GM19035 (cell line): Measurements from ENCODE around the gene RSL1D1.

Source experiments
- ATAC-seq: cut with Tn5 transposase; IDR thresholded peaks from one replicate; pipeline ENCODE4 v1.9.1; 2021; ENCODE audit not compliant: unreplicated experiment

The RSL1D1 gene

DNA sequence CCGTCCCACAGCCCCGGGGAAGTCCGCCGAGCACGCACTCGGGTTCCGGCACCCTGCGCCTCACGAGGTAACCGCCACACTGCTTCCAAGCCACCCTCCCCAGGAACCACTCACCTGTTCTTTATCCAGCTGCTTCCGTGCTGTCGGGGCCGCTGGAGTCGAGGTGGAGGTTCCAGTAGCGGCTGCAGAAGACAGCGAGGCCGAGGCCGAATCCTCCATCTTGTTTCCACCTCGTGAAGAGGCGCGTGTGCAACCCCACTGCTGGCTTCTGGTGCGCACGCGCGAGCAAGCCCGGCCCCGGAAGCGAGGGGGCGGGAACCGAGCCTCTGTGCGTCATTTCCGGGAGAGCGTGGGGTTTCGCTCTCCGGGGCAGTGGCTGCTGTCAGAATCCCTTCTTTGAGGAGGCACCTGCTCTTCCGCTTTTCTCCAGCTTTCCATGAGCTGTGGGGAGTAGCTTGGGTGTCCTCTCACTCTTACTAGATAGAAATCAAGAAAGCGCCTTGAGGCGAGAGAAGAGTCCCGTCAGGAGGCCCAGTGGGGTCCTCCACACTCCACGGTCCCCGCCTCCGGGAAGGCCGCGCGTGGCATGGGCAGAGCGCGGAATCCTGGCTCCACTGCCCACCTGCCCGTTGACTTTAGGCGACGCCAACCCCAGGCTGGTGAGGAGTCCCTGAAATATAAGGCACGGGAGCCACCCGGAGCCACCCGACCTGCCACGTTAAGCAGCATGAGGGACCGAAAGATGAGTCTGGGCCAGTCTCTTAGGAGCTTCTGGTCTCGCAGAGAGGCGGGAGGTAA is at the start of gene RSL1D1:
Gene RSL1D1 (minus strand): TSS at position 249 of the 798 bp plus-strand sequence. CDS start 30 bp downstream, at position 219.
- ATAC-seq, result peak; percentile 89

DNA sequence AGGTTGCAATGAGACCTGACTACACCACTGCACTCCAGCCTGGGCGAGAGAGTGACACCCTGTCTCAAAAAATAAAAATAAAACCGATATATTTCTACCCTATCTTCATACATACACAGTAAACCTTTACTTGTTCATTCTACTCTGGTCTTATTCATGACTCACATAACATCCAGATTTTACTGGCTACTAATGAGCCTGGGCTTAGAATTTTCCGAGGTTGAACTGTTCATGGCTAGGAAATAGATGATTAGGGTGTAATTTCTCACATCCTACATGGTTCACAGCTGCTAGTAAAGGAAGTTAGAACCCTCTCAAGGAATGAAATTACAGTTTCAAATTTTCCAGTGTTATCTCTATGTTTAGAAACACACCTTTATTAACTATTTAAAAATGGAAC is 49.7 kb upstream of the RSL1D1 start:
- ATAC-seq, result no peak

DNA sequence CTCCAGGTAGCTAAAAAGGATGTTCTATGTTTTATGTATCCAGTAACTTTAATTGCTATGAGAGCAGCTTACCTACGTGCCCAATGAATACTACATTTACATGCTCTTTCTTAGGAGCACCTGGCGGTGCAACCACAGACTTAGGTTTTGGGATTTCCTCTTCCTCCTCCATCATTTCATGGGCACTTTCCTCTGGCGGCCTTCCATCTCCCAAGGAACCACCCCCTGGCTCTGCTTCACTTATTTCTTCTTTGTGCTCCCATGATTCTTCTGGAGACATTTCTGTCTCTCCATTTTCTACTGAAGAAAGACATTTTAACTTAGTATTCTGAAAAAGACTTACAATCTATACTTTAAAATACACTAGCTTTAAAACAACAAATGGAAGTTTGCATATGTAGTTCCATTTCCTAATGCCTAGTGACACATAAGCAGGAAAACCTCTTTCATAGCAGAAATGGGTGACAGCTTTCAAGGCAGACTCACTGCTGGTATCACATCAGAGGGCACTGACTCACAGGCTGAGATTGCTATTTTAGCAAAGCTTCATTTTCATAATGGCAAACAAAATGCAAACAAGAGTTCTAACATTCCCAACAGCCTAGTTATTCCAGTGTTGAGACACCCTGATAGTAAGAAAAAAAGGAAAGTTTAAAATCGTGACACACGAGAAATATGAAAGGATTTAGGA is 45.3 kb upstream of the RSL1D1 start:
- ATAC-seq, result no peak

DNA sequence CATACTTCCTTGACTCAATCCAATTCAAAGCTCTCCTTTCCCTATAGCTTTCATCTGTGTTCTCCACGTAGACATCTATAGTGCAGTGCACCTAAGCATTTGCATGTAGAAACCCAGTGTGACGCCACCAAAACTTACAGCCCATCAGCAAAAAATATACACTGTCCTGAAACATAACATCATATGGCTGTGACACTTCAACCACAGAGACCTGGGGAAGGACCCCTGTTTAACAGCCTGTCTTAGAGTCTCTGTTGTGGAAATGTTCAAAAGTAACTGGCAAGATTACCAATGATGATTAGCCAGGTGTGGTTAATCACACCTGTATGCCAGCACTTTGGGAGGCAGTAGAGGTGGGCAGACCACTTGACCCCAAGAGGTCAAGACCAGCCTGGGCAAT is 42.2 kb upstream of the RSL1D1 start:
- no peak for ATAC-seq

DNA sequence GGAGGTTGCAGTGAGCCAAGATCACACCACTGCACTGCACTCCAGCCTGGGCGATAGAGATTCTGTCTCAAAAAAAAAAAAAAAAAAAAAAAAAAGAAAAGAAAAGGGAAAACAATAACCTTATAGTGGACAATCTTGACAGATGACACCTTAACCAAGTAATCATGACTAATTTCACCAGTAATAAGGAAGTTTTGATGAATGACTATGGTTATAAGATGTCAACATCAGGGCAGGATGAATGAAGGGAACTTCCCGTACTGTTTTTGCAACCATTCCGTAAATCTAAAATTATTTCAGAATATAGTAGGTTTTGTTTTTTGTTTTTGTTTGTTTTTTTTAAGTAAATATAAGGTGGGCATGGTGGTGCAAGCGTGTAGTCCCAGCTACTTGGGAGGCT is 41.4 kb upstream of the RSL1D1 start:
- ATAC-seq, result no peak

DNA sequence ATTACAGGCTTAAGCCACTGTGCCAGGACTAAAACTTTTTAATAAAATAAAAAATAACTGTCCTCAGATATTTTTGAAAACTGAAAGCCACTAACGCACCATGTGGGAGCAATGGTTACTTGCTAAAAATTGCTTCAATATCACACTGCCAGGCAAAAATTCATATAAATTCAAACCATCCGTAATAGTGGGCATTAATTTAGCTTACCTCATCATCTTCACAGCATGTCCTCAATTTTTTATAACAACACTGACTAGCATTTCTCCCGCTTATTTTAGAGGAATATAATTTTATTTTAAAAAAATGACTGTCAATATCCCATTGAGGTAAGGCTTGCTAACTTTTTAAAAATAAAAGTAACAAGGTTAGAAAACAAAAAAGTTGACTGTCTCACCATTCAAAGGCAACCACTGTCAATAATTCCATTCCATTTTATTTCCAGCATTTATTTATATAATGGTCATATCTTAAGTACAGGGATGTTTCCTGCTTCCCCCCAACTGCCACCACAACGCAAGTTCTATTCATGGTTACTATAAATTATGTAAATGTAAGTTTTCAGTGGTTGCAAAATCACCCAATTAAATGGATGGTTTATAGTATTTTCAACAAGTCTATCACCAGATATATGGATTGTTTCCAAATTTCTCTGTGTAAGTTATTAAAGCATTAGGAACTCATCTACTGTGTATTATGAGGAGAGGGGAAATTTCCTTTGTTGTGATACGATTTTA is 39.1 kb upstream of the RSL1D1 start:
- no peak for ATAC-seq

DNA sequence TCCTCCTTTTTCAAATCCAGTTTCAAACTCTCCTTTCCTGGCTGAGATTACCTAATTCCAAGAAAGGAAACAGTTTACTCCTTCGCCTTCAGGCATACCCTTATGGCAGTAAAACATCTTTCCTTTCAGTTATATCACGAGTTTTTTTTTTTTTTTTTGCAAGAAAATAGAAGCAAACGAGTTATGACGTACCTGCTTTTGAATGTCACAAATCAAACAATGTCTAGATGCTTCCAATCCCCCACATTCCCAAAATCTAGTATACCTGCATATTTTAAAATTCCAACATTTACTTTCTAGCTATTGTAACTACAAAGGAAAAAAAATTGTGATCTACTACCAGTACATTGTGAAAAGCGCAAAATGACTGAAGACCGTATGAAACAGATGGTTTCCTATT is 35.5 kb upstream of the RSL1D1 start:
- no peak for ATAC-seq

DNA sequence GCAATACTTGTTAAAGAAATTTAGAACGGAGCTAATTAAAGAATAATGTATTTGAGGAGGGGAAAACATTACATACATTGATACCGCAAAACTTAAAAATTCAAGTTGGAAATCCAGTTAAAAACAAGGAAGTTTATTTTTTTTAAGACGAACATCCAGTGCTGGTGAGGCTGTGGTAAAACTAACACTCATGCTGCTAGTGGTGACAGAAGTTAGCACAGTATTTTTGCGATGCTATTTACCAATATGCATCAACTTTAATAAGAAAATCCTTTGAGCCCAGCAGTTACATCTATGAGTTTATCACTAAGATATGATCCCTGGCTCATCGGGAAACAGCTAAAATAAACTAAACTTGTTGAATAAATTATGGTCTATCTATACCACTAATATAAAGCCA is 32.7 kb upstream of the RSL1D1 start:
- no peak for ATAC-seq

DNA sequence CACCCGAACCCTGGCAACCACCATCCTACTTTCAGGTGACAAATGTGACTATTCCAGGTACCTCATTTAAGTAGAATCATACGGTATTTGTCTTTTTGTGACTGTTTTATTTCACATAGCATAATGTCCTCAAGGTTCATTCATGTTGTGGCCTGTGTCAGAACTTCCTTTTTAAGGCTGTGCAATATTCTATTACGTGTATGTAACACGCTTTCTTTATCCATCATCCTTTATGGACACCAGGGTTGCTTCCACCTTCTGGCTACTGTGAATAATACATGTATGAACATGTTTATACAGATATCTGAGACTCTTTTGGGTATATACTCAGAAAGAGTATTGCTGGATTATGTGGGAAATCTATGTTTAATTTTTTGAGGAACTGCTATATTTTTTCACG is 28.7 kb upstream of the RSL1D1 start:
- ATAC-seq, result no peak

DNA sequence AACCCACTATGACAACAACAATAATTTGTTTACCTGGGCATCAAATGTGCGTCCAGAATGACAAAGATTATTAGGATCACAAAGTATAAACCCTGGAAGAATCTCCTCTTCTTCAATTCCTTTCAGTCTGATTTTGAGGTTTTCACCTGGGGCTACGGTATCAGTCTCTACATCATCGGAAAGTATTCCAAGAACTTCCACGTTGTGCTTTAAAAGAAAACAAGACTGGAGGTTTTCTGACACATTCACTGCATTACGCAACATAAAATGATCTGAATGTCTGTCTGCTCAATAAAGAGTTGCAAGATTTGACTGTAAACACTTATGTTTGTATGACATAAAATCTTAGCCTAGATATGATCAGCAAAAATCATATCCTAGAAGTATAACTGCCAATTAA is 26.0 kb upstream of the RSL1D1 start:
- no peak for ATAC-seq

DNA sequence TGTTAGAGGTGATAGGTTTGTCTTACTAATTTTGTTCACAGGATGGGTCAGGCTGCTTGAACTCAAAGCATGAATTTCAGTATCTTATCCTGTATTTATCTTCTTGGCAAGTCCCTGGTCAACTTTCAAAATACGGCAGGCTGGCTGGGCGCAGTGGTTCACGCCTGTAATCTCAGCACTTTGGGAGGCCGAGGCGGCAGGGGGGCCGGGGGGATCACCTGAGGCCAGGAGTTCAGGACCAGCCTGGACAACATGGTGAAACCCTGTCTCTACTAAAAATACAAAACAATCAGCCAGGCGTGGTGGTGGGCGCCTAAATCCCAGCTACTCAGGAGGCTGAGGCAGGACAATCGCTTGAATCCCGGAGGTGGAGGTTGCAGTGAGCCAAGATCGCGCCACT is 25.0 kb upstream of the RSL1D1 start:
- ATAC-seq, result no peak

DNA sequence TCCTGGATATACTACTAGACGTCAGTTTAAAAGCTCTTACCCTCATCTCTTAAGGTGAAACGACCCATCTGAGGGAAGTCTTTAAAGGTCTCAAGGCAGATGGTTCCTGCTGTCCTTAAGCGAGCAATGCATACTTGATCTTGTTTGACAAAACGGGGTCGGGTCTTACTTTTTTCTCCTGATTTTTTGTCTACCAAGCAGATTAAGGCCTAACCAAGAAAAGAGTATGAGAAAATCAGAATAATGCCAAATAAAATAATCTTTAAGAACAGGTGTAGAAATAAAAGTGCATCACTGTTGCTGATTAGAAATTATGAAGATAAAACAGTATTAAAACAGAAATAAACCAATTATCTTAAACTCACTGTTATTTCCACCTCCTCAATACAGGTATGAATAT is 24.4 kb upstream of the RSL1D1 start:
- ATAC-seq, result no peak

DNA sequence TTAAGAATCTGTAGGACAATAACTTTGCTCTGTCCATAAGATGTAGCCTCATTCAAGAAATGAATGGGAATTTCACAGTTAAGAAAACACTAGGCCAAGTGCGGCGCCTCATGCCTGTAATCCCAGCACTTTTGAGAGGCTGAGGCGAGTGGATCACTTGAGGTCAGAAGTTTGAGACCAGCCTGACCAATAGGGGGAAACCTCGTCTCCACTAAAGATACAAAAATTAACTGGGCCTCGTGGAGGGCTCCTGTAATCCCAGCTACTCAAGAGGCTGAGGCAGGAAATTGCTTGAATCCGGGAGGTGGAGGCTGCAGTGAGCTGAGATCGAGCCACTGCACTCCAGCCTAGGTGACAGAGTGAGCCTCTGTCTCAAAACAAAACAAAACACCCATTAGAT is 19.9 kb upstream of the RSL1D1 start:
- ATAC-seq, result no peak

DNA sequence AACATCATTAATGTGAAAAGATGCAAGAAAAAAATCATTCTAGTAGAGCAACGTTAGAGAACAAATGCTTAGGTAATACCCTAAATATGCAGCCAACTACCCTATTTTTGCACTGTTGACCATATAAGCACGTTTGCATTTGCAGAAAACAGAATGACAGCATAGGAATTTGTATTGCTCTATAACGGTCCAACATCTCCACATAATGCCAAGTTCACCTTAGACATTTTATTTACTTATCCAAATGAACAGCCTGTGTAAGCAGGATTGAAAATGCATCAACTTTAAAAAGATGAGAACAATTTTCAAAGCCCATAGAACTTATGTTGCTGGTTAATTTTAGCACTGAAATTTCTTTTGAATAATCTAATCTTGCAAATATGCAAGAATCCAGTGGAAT is 19.1 kb upstream of the RSL1D1 start:
- ATAC-seq, result no peak

DNA sequence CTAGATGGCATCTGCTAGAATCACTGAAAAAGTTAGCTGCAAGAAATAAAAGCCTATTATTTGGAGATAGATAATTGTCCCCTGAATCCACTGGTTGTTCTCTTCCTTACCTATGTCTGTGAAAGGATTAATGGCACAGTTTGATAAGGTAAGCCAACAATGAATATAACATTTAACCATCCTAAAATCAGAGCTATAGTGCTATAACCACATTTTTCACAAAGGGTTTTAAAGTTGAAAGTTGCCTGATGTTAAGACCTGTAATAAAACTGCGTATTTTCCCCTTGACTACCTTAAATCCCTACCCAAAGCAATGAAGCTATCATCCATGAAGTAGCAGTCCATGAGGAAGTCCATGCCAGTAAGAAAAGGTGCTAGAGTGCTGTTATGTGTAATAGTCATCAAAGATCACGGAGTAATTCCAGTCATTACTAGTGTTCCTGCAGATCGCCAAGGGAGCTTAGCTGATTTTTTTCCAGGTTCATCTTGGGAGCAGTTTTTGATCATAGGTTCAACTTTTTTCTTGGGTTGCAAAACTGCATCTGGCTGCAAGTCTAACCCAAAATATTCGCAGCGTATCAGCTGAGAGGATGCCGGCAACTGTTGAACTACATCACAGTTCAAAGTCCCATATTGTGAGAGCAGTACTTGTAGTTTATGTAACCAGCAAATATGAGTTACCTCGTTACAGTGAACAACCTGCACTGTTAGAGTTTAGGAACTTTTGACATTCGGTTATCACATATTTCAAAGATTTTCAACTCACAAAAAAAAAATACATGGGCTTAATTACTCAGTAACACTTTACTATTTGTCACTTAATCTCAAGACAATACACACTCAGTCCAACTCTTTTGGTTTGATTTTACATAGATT is 18.2 kb upstream of the RSL1D1 start:
- ATAC-seq, result no peak

DNA sequence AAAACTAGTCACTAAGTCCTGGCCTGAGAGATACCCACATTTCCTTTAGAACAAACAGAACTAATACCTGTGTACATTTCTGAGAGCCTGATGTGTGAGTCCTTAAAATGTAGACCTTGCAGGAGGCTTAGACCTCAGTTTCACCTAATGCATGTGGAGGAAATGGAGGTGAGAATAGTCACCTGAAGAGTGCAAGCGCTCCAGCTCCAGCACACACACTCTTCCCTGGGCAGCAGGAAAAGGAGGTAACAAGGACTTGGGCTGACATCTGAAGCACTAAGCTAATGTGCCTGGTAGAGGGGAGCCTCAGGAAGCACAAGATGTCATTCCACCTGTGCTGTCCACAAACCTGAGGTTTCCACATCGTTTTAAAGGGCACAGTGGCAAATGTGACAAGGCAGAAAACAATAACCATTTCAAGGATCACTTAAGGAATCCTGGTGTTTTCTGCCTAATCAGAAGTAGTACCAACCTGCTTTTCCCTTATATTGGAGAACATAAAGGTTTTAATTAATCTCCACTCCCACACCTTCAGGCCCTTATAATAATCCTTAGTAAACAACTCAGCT is 17.2 kb upstream of the RSL1D1 start:
- ATAC-seq, result no peak

DNA sequence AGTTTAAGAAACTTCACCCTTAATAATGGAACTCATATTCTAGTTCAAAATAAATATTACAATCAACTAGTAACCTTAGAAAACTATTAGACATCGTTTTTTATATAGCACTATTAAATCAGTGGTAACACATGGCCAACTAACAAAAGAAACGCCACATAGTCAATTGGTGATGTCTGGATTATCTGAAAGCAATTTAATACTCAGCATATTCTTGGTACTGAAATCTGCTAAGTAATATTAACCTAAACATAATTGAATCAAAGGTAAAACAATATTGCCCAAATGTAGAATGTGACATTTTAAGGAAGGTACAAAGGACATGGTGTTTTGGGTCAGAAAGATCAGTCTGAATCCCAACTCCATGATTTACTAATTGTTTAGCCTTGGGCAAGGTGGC is 11.1 kb upstream of the RSL1D1 start:
- no peak for ATAC-seq

DNA sequence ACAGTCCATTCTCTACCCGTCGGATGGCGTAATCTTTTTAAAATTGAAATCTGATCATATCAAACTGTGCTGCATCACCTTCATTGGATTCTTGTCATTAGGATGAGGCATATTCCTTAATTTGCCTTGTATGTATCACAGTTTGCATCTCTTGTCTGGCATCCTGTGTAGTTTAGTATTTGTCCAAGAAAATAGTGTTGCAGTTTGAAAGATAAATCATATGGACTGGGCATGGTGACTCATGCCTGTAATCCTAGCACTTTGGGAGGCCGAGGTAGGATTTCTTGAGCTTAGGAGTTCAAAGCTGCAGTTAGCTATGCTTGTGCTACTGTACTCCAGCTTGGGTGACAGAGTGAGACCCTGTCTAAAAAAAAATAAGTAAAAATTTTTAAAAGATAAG is 5.8 kb upstream of the RSL1D1 start:
- ATAC-seq, result no peak

DNA sequence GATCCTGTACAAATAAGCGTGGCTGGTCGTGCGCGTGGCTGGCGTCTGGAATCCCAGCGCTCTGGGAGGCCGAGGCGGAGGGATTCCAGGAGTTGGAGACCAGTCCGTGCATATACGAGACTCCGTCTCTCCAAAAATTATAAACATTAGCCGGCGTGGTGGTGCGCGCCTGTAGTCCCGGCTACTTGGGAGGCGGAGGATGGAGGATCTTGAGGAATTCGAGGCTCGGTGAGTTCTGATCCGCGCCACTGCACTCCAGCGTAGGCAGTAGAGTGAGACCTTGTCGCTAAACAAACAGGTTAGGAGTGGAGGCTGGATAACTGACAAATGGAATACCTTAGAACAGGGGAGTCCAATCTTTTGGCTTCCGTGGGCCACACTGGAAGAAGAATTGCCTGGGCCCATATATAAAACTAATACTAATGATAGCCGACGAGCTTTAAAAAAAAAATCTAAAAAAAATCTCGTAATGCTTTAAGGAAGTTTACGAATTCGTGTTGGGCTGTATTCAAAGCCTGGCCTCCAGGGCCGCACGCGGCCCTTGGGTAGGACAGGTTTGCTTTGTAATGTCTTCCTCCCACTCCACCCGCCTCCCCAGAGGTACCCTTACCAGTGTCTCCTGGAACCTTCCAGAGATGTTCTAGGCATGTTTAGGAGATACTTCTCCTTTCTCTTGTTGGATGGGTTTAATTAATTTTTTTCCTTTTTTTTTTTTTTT is 909 bp upstream of the RSL1D1 start:
- no peak for ATAC-seq

DNA sequence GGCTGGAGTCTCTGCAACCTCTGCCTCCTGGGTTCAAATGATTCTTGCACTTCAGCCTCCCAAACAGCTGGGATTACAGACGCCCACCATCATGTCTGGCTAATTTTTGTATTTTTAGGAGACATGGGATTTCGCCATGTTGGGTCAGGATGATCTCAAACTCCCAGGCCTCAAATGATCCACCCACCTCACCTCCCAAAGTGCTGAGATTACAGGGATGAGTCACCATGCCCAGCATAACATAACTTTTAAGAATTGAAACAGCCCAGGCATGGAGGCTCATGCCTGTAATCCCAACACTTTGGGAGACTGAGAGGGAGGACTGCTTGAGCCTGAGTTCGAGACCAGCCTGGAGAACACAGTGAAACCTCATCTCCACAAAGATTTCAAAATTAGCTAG is 2.5 kb downstream of the RSL1D1 start:
- ATAC-seq, result no peak
